ENCODE data around the gene GRB10. TPM values are rescaled to one million over a fixed set of nuclear protein-coding genes. Genes with fewer than 3 reads are reported as not detected.

Gene GRB10
- total and polyA plus RNA-seq, 9 donors: 10.0 to 93.3 (median 27.8) TPM

GRCh38 chr7:50632561-50633413 lies 149.9 kb downstream of the GRB10 start:
- Histone ChIP-seq H3K4me1 (ENCODE audit: insufficient read depth) (peaks cover 2% of the 10 kb centered on the region), H3K36me3 (no peaks in the 10 kb centered on the region), H3K4me3 (no peak overlapping the region), H3K9me3 (no peaks in the 10 kb centered on the region), H3K27ac (no peak overlapping the region), H3K27me3 (no peaks in the 10 kb centered on the region)
- intact Hi-C loops (cut with DNase I): no loop called here
- TF ChIP-seq POLR2A (IDR thresholded peaks at IDR 0.05) (no peak), CTCF (IDR thresholded peaks at IDR 0.05) (peak in 2 of 3 donors; percentile 30 to 37)
- peak in 1 of 5 donors; percentile 49 for DNase-seq
- 74 to 79% (median 74%) methylated on average over 9 to 10 of the region's 10 CpGs for WGBS, 3 donors

GRCh38 chr7:50631639-50632038 lies 151.1 kb downstream of the GRB10 start:
- H3K36me3 ChIP-seq: no peaks in the 10 kb centered on the region
- DNase-seq: no peak
- H3K27me3 ChIP-seq: no peaks in the 10 kb centered on the region
- WGBS, 3 donors: 87 to 90% (median 88%) methylated on average over 7 of the region's 7 CpGs
- TF ChIP-seq CTCF (IDR thresholded peaks at IDR 0.05): no peak
- no peak for TF ChIP-seq POLR2A (IDR thresholded peaks at IDR 0.05)
- TF ChIP-seq EP300 (IDR thresholded peaks at IDR 0.05): no peak
- no peak overlapping the region for H3K27ac ChIP-seq
- peaks cover 2% of the 10 kb centered on the region for H3K4me1 ChIP-seq (ENCODE audit: insufficient read depth)
- H3K9me3 ChIP-seq: no peaks in the 10 kb centered on the region
- H3K4me3 ChIP-seq: no peak overlapping the region
- intact Hi-C loops (cut with DNase I): no loop called here

- DNase-seq: no peak
- intact Hi-C loops (cut with DNase I): no loop called here
- Histone ChIP-seq H3K27me3 (no peaks in the 10 kb centered on the region), H3K4me1 (ENCODE audit: insufficient read depth) (peaks cover 2% of the 10 kb centered on the region), H3K9me3 (no peaks in the 10 kb centered on the region), H3K4me3 (no peak overlapping the region), H3K36me3 (no peaks in the 10 kb centered on the region), H3K27ac (no peak overlapping the region)
- 93 to 97% (median 95%) methylated on average over 6 of the region's 6 CpGs for WGBS, 3 donors
- TF ChIP-seq POLR2A (IDR thresholded peaks at IDR 0.05) (no peak), CTCF (IDR thresholded peaks at IDR 0.05) (no peak)
Measured at GRCh38 chr7:50631100-50631499, 151.6 kb downstream of the GRB10 start.

- Histone ChIP-seq H3K27me3 (no peaks in the 10 kb centered on the region), H3K36me3 (no peaks in the 10 kb centered on the region), H3K4me3 (no peak overlapping the region), H3K4me1 (ENCODE audit: insufficient read depth) (peaks cover 2% of the 10 kb centered on the region), H3K9me3 (no peaks in the 10 kb centered on the region), H3K27ac (no peak overlapping the region)
- TF ChIP-seq EP300 (IDR thresholded peaks at IDR 0.05) (no peak), CTCF (IDR thresholded peaks at IDR 0.05) (no peak), POLR2A (IDR thresholded peaks at IDR 0.05) (no peak)
- 82 to 86% (median 84%) methylated on average over 10 of the region's 10 CpGs for WGBS, 3 donors
- no peak for DNase-seq
- intact Hi-C loops (cut with DNase I): no loop called here
Measured at GRCh38 chr7:50629238-50629901, 153.3 kb downstream of the GRB10 start.

Measured in ovary (tissue), 9 donors.